Upper lobe of left lung (tissue), 4 donors: ENCODE data around the gene SULF2.

Experiments
- CTCF ChIP-seq, 6 experiments: fragments of 450-650 bp in 4 of 6; fragments of 200-600 bp in 2 of 6; sonication (generic) in 2 of 6; IDR thresholded peaks; one replicate each; pipeline ENCODE4 v1.5.1; 2016 to 2019; ENCODE audit warnings: antibody characterized with exemption in 6 of 6
- EP300 ChIP-seq, 4 donors: sonication (generic); formaldehyde crosslinking; IDR thresholded peaks; one replicate each; pipeline ENCODE4 v1.5.1; 2017; ENCODE audit warnings: antibody characterized with exemption in 4 of 4, control low read depth in 2 of 4
- POLR2A ChIP-seq, 4 donors: fragments of 450-650 bp; IDR thresholded peaks; one replicate each; pipeline ENCODE4 v1.5.1; 2016 to 2017; ENCODE audit warnings: antibody characterized with exemption in 4 of 4, mild to moderate bottlenecking in 2 of 4

GRCh38 chr20:47748069-47748468 lies 37.2 kb downstream of the SULF2 start:
- TF ChIP-seq CTCF (IDR thresholded peaks at IDR 0.05) (no peak), POLR2A (IDR thresholded peaks at IDR 0.05) (no peak), EP300 (IDR thresholded peaks at IDR 0.05) (no peak)
